H1 (cell line): ENCODE measurements around the gene RTN4. TPM values are rescaled to one million over a fixed set of nuclear protein-coding genes. Genes with fewer than 3 reads are reported as not detected.

Experiments used
- CTCF ChIA-PET: fragments of 300-600 bp; sonication (Branson Sonifier 250); formaldehyde crosslinking; loops from one replicate; lab custom pipeline; 2021; ENCODE audit not compliant: partially characterized antibody; lab: Charles Lee
- POLR2A ChIA-PET: fragments of 300-600 bp; sonication (Branson Sonifier 250); formaldehyde crosslinking; loops from one replicate; lab custom pipeline; 2021; ENCODE audit warnings: inconsistent platforms; ENCODE audit not compliant: partially characterized antibody; lab: Charles Lee
- DNase-seq, 2 experiments: peaks; one replicate each; pipeline versions ENCODE4 v3.0.0 to v3.0.0-alpha.2; 2010 to 2022; ENCODE audit warnings: low spot score in 2 of 2, low read depth in 1 of 2, mixed read lengths in 1 of 2
- FAIRE-seq: peaks from 2 replicates; lab custom pipeline; 2011; peaks lifted over from hg19 to GRCh38; lab: Jason Lieb, UNC
- H2AFZ ChIP-seq: 2 replicates; pipeline ENCODE4 v1.8.1; 2012; ENCODE audit warnings: low read length, inconsistent platforms
- H2AK5ac ChIP-seq: 2 replicates; pipeline ENCODE4 v1.6.1; 2013; ENCODE audit warnings: low read depth, low read length
- H2BK120ac ChIP-seq: replicated peaks from 2 replicates; pipeline ENCODE3; 2013; ENCODE audit warnings: low read depth, low read length, inconsistent platforms
- H2BK12ac ChIP-seq: 2 replicates; pipeline ENCODE4 v1.6.1; 2013; ENCODE audit warnings: low read depth, low read length
- H2BK15ac ChIP-seq: 2 replicates; pipeline ENCODE4 v1.6.1; 2013; ENCODE audit warnings: low read length
- H2BK20ac ChIP-seq: 2 replicates; pipeline ENCODE4 v1.6.1; 2013; ENCODE audit warnings: low read length
- H2BK5ac ChIP-seq: 2 replicates; pipeline ENCODE4 v1.6.1; 2013; ENCODE audit warnings: low read depth, low read length
- H3K14ac ChIP-seq: 2 replicates; pipeline ENCODE4 v1.6.1; 2013; ENCODE audit warnings: inconsistent platforms; ENCODE audit not compliant: insufficient read length
- H3K18ac ChIP-seq: 2 replicates; pipeline ENCODE4 v1.6.1; 2013; ENCODE audit warnings: low read length; ENCODE audit errors: extremely low read depth
- H3K23ac ChIP-seq: 2 replicates; pipeline ENCODE4 v1.6.1; 2013; ENCODE audit warnings: inconsistent platforms; ENCODE audit not compliant: insufficient read length
- H3K23me2 ChIP-seq: 2 replicates; pipeline ENCODE4 v1.6.1; 2013; ENCODE audit warnings: low read depth, low read length
- H3K27ac ChIP-seq: 2 replicates; pipeline ENCODE4 v1.6.1; 2011; ENCODE audit warnings: low read depth, low read length, inconsistent platforms
- H3K27me3 ChIP-seq, 4 experiments: replicated peaks in 1 of 4; 1 replicate in 1 of 4; 2 replicates in 3 of 4; pipeline versions ENCODE4 v1.6.1 to v1.8.1; 2011 to 2013; ENCODE audit warnings: low read length in 3 of 4, mild to moderate bottlenecking in 3 of 4, inconsistent platforms in 2 of 4, mixed read lengths in 2 of 4, moderate library complexity in 1 of 4; ENCODE audit not compliant: control insufficient read depth in 3 of 4, insufficient read depth in 3 of 4; ENCODE audit errors: extremely low read depth in 1 of 4
- H3K36me3 ChIP-seq, 4 experiments: 2 replicates each; pipeline versions ENCODE4 v1.6.1 to v1.8.1; 2011 to 2013; ENCODE audit warnings: mild to moderate bottlenecking in 4 of 4, low read length in 3 of 4, moderate library complexity in 2 of 4, control low read depth in 1 of 4, inconsistent platforms in 1 of 4; ENCODE audit not compliant: insufficient read depth in 4 of 4, control insufficient read depth in 2 of 4
- H3K4ac ChIP-seq: replicated peaks from 2 replicates; pipeline ENCODE3; 2013; ENCODE audit warnings: low read length, low read depth, mixed read lengths, inconsistent platforms; ENCODE audit not compliant: insufficient read length
- H3K4me1 ChIP-seq, 4 experiments: replicated peaks in 1 of 4; 1 replicate in 1 of 4; 2 replicates in 3 of 4; pipeline versions ENCODE4 v1.6.1 to v1.8.1; 2011 to 2013; ENCODE audit warnings: low read length in 3 of 4, inconsistent platforms in 2 of 4, mixed read lengths in 1 of 4; ENCODE audit not compliant: insufficient read depth in 4 of 4, control insufficient read depth in 3 of 4
- H3K4me2 ChIP-seq, 2 experiments: 2 replicates each; pipeline versions ENCODE4 v1.6.1 to v1.8.1; 2011 to 2013; ENCODE audit warnings: low read depth in 2 of 2, low read length in 2 of 2, control low read depth in 1 of 2, inconsistent platforms in 1 of 2, mild to moderate bottlenecking in 1 of 2; ENCODE audit not compliant: insufficient read depth in 1 of 2
- H3K4me3 ChIP-seq, 4 experiments: fragments of 200-600, 300-600 bp in 1 of 4; sonication (generic), shearing (Covaris generic), sonication (Bioruptor Twin) in 1 of 4; 2 replicates each; pipeline versions ENCODE4 v1.5.1 to v1.8.1; 2011 to 2016; ENCODE audit warnings: low read length in 4 of 4, low read depth in 3 of 4, control low read depth in 2 of 4, inconsistent platforms in 2 of 4, mild to moderate bottlenecking in 2 of 4, mixed read lengths in 1 of 4, moderate library complexity in 1 of 4; ENCODE audit not compliant: insufficient read depth in 2 of 4; ENCODE audit errors: extremely low read depth in 1 of 4
- H3K56ac ChIP-seq: replicated peaks from 2 replicates; pipeline ENCODE3; 2013; ENCODE audit warnings: low read depth, mild to moderate bottlenecking, mixed read lengths, low read length, inconsistent platforms; ENCODE audit not compliant: insufficient read length
- H3K79me1 ChIP-seq: 2 replicates; pipeline ENCODE4 v1.6.1; 2013; ENCODE audit warnings: low read depth, low read length, control low read depth
- H3K79me2 ChIP-seq, 2 experiments: 2 replicates each; pipeline versions ENCODE4 v1.6.1 to v1.8.1; 2012 to 2013; ENCODE audit warnings: low read length in 2 of 2, mild to moderate bottlenecking in 2 of 2, inconsistent platforms in 1 of 2; ENCODE audit not compliant: insufficient read depth in 2 of 2, control insufficient read depth in 1 of 2
- H3K9ac ChIP-seq, 4 experiments: replicated peaks in 1 of 4; 1 replicate in 1 of 4; 2 replicates in 3 of 4; pipeline versions ENCODE4 v1.6.1 to v1.8.1; 2011 to 2013; ENCODE audit warnings: low read depth in 3 of 4, low read length in 3 of 4, control low read depth in 2 of 4, mild to moderate bottlenecking in 2 of 4, moderate library complexity in 2 of 4, inconsistent platforms in 1 of 4; ENCODE audit errors: extremely low read depth in 1 of 4
- H3K9me3 ChIP-seq, 2 experiments: 2 replicates each; pipeline versions ENCODE4 v1.6.1 to v1.8.1; 2012 to 2013; ENCODE audit warnings: mild to moderate bottlenecking in 2 of 2, moderate library complexity in 2 of 2, control low read depth in 1 of 2, inconsistent platforms in 1 of 2, low read depth in 1 of 2, low read length in 1 of 2, mixed read lengths in 1 of 2; ENCODE audit not compliant: insufficient read depth in 2 of 2
- H4K20me1 ChIP-seq, 2 experiments: replicated peaks in 1 of 2; 2 replicates each; pipeline versions ENCODE3 to v1.8.1; 2011 to 2013; ENCODE audit warnings: inconsistent platforms in 2 of 2, low read length in 2 of 2, mild to moderate bottlenecking in 1 of 2; ENCODE audit not compliant: insufficient read depth in 2 of 2, control insufficient read depth in 1 of 2
- H4K5ac ChIP-seq: 2 replicates; pipeline ENCODE4 v1.6.1; 2013; ENCODE audit warnings: low read length, low read depth, mixed read lengths, inconsistent platforms; ENCODE audit not compliant: insufficient read length
- H4K8ac ChIP-seq: 2 replicates; pipeline ENCODE4 v1.8.0; 2013; ENCODE audit warnings: mild to moderate bottlenecking, moderate library complexity, low read length, inconsistent platforms; ENCODE audit not compliant: insufficient read depth; ENCODE audit errors: extremely low read depth
- H4K91ac ChIP-seq: replicated peaks from 2 replicates; pipeline ENCODE3; 2013; ENCODE audit warnings: low read length, mixed read lengths, inconsistent platforms; ENCODE audit not compliant: insufficient read length
- EP300 ChIP-seq, 2 experiments: IDR thresholded peaks; 1 replicate in 1 of 2; 2 replicates in 1 of 2; pipeline ENCODE4 v1.6.1; 2011 to 2012; ENCODE audit warnings: low read depth in 2 of 2, low read length in 2 of 2, mild to moderate bottlenecking in 2 of 2, borderline replicate concordance in 1 of 2, inconsistent platforms in 1 of 2, moderate library complexity in 1 of 2
- FOSL1 ChIP-seq: IDR thresholded peaks from 2 replicates; pipeline ENCODE4 v1.6.1; 2011; ENCODE audit warnings: mild to moderate bottlenecking, low read depth, low read length, moderate library complexity; ENCODE audit not compliant: insufficient read depth
- TAF7 ChIP-seq: optimal IDR thresholded peaks from 2 replicates; pipeline ENCODE3; 2011; ENCODE audit warnings: low read depth, mild to moderate bottlenecking, inconsistent platforms, low read length, moderate library complexity, borderline replicate concordance
- WGBS, 2 experiments: shearing (Covaris generic) in 1 of 2; methylation state at CpG; one replicate each; pipeline versions ENCODE4 v1.1.6 to v1.1.7; 2013 to 2015; ENCODE audit warnings: low lambda C conversion rate in 2 of 2, mixed read lengths in 2 of 2, inconsistent platforms in 1 of 2, low coverage in 1 of 2, missing lambda C conversion rate in 1 of 2; ENCODE audit not compliant: insufficient replicate concordance in 2 of 2, insufficient coverage in 1 of 2, insufficient read length in 1 of 2; ENCODE audit errors: extremely low coverage in 1 of 2, missing lambda C conversion rate in 1 of 2; 5-methylcytosine and 5-hydroxymethylcytosine counted together
- polyA plus RNA-seq, 7 experiments: library from polyadenylated mRNA; depleted of rRNA in 3 of 7; stranded (reverse) in 5 of 7; unstranded in 2 of 7; fragments of >200 nt in 5 of 7; fragments of 200-250 nt in 2 of 7; gene quantifications; 1 replicate in 5 of 7; 2 replicates in 1 of 7; 4 replicates in 1 of 7; pipeline versions ENCODE4 v1.2.1 to v1.2.3, GENCODE V29; 2011 to 2013; ENCODE audit warnings: missing spikeins in 2 of 7, mixed read lengths in 2 of 7
- total RNA-seq: library from RNA; stranded (reverse); fragmentation: NEBNext Ultra II Directional; extraction: Animal tissue kit (Norgen Biotek cat#: 25700); gene quantifications from 2 replicates; pipeline ENCODE4 v1.2.1, GENCODE V29; 2021

Gene RTN4
- total and polyA plus RNA-seq, 2 of the 8 experiments (the other 6 are each of a cell fraction or from before 2014, with no cell fraction given), result 179 to 242 TPM

DNA sequence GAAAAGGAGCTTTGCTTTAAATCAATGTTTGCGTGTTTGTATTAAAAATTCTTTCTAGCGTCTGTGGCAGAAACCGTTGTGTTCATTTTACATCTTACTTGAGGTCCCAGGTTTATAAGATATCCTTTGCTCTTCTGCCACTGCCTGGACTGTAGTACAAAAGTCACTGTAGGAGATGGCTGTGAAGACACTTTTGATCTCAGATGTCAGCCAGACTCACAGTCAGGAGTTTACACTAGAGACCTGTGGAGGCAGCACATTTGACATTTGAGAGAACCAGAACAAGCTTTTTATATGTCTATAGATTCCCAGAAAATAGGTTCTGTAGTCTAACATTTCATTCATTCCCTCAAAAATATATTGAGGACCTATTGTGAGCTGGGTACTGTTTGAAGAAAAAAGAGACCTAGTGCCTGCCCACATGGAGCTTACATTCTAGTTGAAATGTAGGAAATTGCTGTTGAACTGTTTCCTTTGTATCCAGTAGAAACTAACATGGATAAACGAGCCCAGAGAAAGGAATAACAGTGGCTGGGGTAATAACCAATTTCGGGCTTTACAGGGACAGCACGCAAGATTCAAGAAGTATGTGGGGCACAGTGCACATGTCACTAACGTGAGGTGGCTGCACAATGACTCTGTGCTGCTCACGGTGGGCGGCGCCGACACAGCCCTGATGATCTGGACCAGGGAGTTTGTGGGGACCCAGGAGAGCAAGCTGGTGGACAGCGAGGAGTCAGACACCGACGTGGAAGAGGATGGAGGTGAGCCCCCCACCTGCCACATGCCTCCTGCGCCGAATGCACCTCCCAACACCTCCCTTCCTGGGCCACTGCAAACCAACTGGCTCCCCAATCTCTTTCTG is 122.3 kb downstream of the RTN4 start:
- WGBS, 2 experiments, result 93% methylated on average over 14 of the region's 16 CpGs; no CpG with 5 or more reads in 1 of the 2 experiments
- FAIRE-seq, result no peak
- CTCF ChIA-PET, result interaction anchor here (0.6 to 1.7 kb wide), 2 partner anchors 10 to 23 kb away, joined by 3 to 6 read pairs; no protein-coding TSS in a partner anchor

More for the DNA sequence above, 122.3 kb downstream of the RTN4 start:
- H3K56ac ChIP-seq, result no peak overlapping the region
- H2BK5ac ChIP-seq, result no peak overlapping the region
- H3K27ac ChIP-seq, result no peak overlapping the region
- H2BK12ac ChIP-seq, result no peak overlapping the region
- no peaks in the 10 kb centered on the region for H3K27me3 ChIP-seq
- no peaks in the 10 kb centered on the region for H3K79me1 ChIP-seq
- H3K9me3 ChIP-seq, result no peaks in the 10 kb centered on the region
- no peaks in the 10 kb centered on the region; the same call in 1 of the 2 replicates for H3K23me2 ChIP-seq
- H2BK15ac ChIP-seq, result no peak overlapping the region
- no peaks in the 10 kb centered on the region for H4K20me1 ChIP-seq
- H3K14ac ChIP-seq, result no peak overlapping the region
- H2AFZ ChIP-seq, result no peak overlapping the region
- H2BK120ac ChIP-seq, result no peak overlapping the region
- no peak overlapping the region for H4K8ac ChIP-seq
- no peak overlapping the region for H3K23ac ChIP-seq
- no peak overlapping the region for H3K4me3 ChIP-seq
- H3K4ac ChIP-seq, result no peak overlapping the region
- no peaks in the 10 kb centered on the region for H3K79me2 ChIP-seq
- H2AK5ac ChIP-seq, result no peak overlapping the region
- H3K9ac ChIP-seq, result no peak overlapping the region
- DNase-seq, result no peak
- no peak overlapping the region for H3K4me2 ChIP-seq
- H4K5ac ChIP-seq, result no peak overlapping the region
- no peaks in the 10 kb centered on the region for H3K36me3 ChIP-seq
- H3K18ac ChIP-seq, result no peak overlapping the region
- TF ChIP-seq TAF7 (no peak), FOSL1 (no peak), EP300 (IDR thresholded peaks at IDR 0.05; ENCODE audit: borderline replicate concordance in 1 of 2, low read depth in 2 of 2, low read length in 2 of 2) (no peak)
- POLR2A ChIA-PET, result no interaction called here
- no peak overlapping the region for H4K91ac ChIP-seq
- no peaks in the 10 kb centered on the region for H3K4me1 ChIP-seq
- H2BK20ac ChIP-seq, result no peak overlapping the region
